SK-N-MC (cell line): ENCODE measurements around the gene THRSP.
"Not testable (repeated sequence)": the region's sequence is repeated elsewhere in the genome, so short reads cannot be mapped to it uniquely, and the experiment has no call there.

ENCODE experiments used
- DNase-seq: peaks from one replicate; pipeline ENCODE4 v3.0.0-alpha.2; 2011; ENCODE audit warnings: low read depth, low spot score
- H3K27ac ChIP-seq: fragments of 200-600 bp; sonication (generic); 2 replicates; pipeline ENCODE4 v1.5.1; 2016; ENCODE audit warnings: mixed run types
- H3K36me3 ChIP-seq: fragments of 200-600 bp; sonication (generic); 2 replicates; pipeline ENCODE4 v1.6.1; 2017; ENCODE audit warnings: antibody characterized with exemption, low read length, mixed read lengths; ENCODE audit not compliant: insufficient read depth
- H3K4me3 ChIP-seq: fragments of 200-600 bp; sonication (generic); 2 replicates; pipeline ENCODE4 v1.5.1; 2016
- H3K9ac ChIP-seq: fragments of 200-600 bp; sonication (generic); 2 replicates; pipeline ENCODE4 v1.8.0; 2017; ENCODE audit warnings: mixed run types, mixed read lengths; ENCODE audit not compliant: insufficient read length
- H3K9me3 ChIP-seq: fragments of 200-600 bp; sonication (generic); 2 replicates; pipeline ENCODE4 v1.6.1; 2017; ENCODE audit warnings: low read depth, mild to moderate bottlenecking, antibody characterized with exemption, low read length, moderate library complexity, mixed read lengths
- EZH2 ChIP-seq: fragments of 200-600 bp; sonication (generic); IDR thresholded peaks from one replicate; pipeline ENCODE4 v1.6.1; 2017; ENCODE audit warnings: antibody characterized with exemption
- FOXP2 ChIP-seq: optimal IDR thresholded peaks from 2 replicates; pipeline ENCODE3; 2011; ENCODE audit warnings: mild to moderate bottlenecking, moderate library complexity; ENCODE audit not compliant: insufficient read depth; ENCODE audit errors: extremely low read length, control extremely low read depth
- POLR2AphosphoS5 ChIP-seq: IDR thresholded peaks from 2 replicates; pipeline ENCODE4 v1.6.1; 2012; ENCODE audit warnings: mild to moderate bottlenecking, low read depth, low read length, borderline replicate concordance

Gene THRSP

GRCh38 chr11:78063440-78064181, at the start of gene THRSP:
TSS of gene THRSP (plus strand) at chr11:78063861. CDS start at chr11:78063882, 21 bp downstream.
- no peak for DNase-seq
- TF ChIP-seq EZH2: no peak
- TF ChIP-seq FOXP2: no peak
- no peak for TF ChIP-seq POLR2AphosphoS5
- Histone ChIP-seq H3K27ac (no peak within 1 kb of the TSS), H3K9me3 (no peaks in the 10 kb centered on the region), H3K9ac (no peak within 1 kb of the TSS), H3K4me3 (no peak within 1 kb of the TSS), H3K36me3 (peaks cover 7% of the 10 kb centered on the region)

GRCh38 chr11:78014937-78015520, 48.6 kb upstream of the THRSP start:
- not testable (repeated sequence) for H3K27ac ChIP-seq, DNase-seq, H3K9me3 ChIP-seq, H3K9ac ChIP-seq, H3K36me3 ChIP-seq, H3K4me3 ChIP-seq

GRCh38 chr11:78015878-78016277, 47.8 kb upstream of the THRSP start:
- H3K9me3 ChIP-seq: no peaks in the 10 kb centered on the region
- no peak for TF ChIP-seq FOXP2
- TF ChIP-seq EZH2: no peak
- TF ChIP-seq POLR2AphosphoS5: no peak
- no peak overlapping the region for H3K4me3 ChIP-seq
- no peaks in the 10 kb centered on the region for H3K36me3 ChIP-seq
- H3K27ac ChIP-seq: no peak overlapping the region
- DNase-seq: no peak
- no peak overlapping the region for H3K9ac ChIP-seq

- TF ChIP-seq POLR2AphosphoS5 (no peak), EZH2 (no peak), FOXP2 (no peak)
- no peak overlapping the region for H3K9ac ChIP-seq
- no peak for DNase-seq
These were observed 43.9 kb upstream of the THRSP start for GRCh38 chr11:78019808-78020207.

GRCh38 chr11:78020246-78020645, 43.4 kb upstream of the THRSP start:
- H3K9me3 ChIP-seq: no peaks in the 10 kb centered on the region
- TF ChIP-seq FOXP2 (no peak), EZH2 (no peak), POLR2AphosphoS5 (no peak)
- H3K36me3 ChIP-seq: no peaks in the 10 kb centered on the region
- H3K4me3 ChIP-seq: no peak overlapping the region
- no peak overlapping the region for H3K27ac ChIP-seq
- no peak overlapping the region for H3K9ac ChIP-seq
- DNase-seq: no peak

More at GRCh38 chr11:78019808-78020207, 43.9 kb upstream of the THRSP start:
- Histone ChIP-seq H3K9me3 (no peaks in the 10 kb centered on the region), H3K36me3 (no peaks in the 10 kb centered on the region), H3K4me3 (no peak overlapping the region), H3K27ac (no peak overlapping the region)

GRCh38 chr11:78021611-78022010, 42.0 kb upstream of the THRSP start:
- no peak for DNase-seq
- H3K4me3 ChIP-seq: no peak overlapping the region
- no peak for TF ChIP-seq EZH2
- no peak for TF ChIP-seq POLR2AphosphoS5
- TF ChIP-seq FOXP2: no peak
- H3K27ac ChIP-seq: no peak overlapping the region
- no peaks in the 10 kb centered on the region for H3K36me3 ChIP-seq
- no peak overlapping the region for H3K9ac ChIP-seq
- no peaks in the 10 kb centered on the region for H3K9me3 ChIP-seq

- Histone ChIP-seq H3K36me3 (no peaks in the 10 kb centered on the region), H3K4me3 (no peak within 1 kb of the TSS), H3K27ac (no peak within 1 kb of the TSS), H3K9ac (no peak within 1 kb of the TSS), H3K9me3 (no peaks in the 10 kb centered on the region)
- DNase-seq: no peak
- TF ChIP-seq EZH2: no peak
- no peak for TF ChIP-seq POLR2AphosphoS5
- TF ChIP-seq FOXP2: no peak
These were observed 41.0 kb upstream of the THRSP start, which contains the start of gene KCTD14 for GRCh38 chr11:78022397-78023396. TSS of gene KCTD14 (minus strand) at chr11:78023276. CDS start at chr11:78023249, 27 bp downstream.

- H3K9ac ChIP-seq: no peak overlapping the region
- TF ChIP-seq FOXP2 (no peak), EZH2 (no peak), POLR2AphosphoS5 (no peak)
- no peaks in the 10 kb centered on the region for H3K36me3 ChIP-seq
- no peak overlapping the region for H3K27ac ChIP-seq
- no peak for DNase-seq
- H3K4me3 ChIP-seq: no peak overlapping the region
- H3K9me3 ChIP-seq: no peaks in the 10 kb centered on the region
These were observed 40.2 kb upstream of the THRSP start for GRCh38 chr11:78023426-78023825.
